Right hindlimb (tissue), 1 donor: ENCODE data around the gene PLAU.
A peak's percentile ranks its signal among the peaks of the same experiment; 100 is the strongest.
"Not testable (repeated sequence)": the region's sequence is repeated elsewhere in the genome, so short reads cannot be mapped to it uniquely, and the experiment has no call there.

ENCODE experiments used
- DNase-seq: peaks from one replicate; pipeline ENCODE4 v3.0.0-alpha.2; 2018

PLAU gene

DNA sequence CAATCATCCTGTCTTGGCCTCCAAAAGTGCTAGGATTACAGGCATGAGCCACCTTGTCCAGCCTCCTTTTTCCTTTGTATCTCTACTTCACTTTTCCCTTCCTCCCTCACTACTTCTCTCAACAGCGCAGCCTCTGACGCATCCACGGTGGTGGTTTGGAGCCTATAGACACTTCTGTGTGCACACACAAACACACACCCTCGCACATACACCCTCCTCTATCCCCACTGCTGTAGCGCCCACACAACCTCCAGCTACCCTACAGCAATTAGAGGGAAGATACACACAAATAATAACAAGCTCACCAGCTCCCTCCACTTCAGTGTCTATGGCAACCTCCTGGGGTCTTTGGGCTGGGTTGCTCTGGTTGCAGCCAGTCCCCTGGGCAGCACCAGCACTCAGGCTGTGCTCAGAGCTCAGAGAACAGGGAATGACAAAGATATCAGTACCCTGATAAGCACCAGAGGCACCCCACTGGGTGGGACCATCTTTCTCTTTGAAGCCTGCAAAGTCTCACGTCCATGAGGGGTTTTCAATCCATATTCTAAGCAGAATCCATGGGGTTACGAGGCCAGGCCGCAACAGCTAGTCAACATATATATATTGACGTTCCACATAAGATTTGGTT is 33.3 kb upstream of the PLAU start:
- no peak for DNase-seq

DNA sequence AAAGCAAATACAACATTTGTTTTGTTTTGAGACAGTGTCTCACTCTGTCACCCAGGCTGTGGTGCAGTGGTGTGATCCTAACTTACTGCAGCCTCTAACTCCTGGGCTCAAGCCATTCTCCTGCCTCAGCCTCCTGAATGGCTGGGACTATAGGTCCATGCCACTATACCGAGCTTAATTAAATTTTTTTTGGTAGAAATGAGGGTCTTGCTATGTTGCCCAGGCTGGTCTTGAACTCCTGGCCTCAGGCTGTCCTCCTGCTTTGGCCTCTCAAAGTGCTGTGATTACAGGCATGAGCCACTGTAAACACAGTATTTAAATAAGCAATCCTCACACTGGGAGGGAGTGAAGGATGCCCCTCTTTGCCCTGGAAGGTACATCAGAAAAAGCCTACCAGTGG is 32.6 kb upstream of the PLAU start:
- no peak for DNase-seq

DNA sequence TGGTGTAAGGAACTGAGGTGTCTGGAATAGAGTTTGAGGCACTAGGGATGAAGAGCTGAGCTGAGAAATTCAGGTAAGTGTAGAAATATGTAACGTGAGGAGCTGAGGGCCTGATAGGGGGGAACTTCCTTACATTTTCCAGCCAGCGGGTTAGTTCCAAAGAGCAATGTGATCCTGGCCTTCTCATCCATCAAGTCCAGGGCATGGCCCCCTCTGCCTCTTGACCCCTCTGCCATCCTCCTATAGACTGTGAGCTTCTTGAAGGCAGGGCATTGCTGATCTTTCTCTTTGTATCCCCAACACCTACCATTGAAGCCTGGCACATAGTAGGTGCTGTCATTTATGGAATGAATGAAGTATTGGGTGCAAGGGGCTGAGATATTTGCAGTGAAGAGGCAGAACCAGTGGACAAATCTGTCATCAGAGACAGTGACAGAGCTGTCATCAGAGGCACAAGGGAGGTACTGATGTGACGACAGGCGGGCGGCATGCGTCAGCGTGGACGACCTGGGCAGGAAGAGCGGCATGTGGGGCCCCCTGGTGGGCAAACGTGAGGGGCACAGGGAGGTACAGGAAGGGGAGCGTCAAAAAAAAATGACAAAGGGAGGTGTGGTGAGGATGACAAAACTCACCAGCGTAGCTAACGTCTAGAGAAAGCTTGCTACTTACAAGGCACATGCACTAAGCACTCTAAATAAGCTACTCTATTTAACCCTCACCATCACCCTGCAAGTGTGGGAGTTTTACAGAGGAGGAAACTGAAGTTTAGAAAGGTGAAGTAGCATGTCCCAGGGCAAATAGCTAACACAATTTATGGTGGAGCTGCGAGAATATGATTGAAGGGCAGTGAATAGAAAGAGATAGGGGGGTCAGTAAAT is 31.4 kb upstream of the PLAU start:
- peak; percentile 81 for DNase-seq

DNA sequence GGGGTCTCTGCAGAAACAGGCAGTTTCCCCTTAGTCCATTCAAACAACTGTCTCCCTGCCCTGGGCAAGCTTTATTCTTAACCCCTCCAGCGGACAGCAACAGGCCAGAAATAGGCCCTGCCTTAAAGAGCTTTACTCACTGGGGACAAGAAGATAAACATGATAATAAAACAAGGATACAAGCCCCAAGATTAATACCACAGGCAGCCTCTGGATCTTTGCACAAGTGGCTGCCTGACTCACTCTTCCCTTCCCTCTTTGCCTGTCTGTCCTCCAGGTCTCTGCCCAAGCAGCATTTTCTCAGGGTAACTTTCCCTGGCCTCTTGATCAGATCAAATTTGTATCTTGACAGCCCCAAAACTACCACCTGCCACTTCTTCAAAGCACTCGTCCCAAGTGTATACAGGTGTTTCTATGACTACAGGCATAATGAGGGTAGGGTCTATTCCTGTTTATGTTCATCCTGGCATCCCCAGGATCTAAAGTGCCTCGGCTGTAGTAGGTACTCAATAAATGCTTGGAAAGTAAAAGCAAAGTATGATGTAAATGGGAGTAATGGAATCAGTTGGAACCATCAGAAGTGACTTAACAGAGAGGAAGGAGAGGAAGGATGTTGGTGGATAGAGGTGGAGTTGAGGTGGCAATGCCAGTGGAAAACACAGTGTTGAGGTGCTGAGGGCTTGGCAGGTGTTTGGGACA is 29.6 kb upstream of the PLAU start:
- no peak for DNase-seq

DNA sequence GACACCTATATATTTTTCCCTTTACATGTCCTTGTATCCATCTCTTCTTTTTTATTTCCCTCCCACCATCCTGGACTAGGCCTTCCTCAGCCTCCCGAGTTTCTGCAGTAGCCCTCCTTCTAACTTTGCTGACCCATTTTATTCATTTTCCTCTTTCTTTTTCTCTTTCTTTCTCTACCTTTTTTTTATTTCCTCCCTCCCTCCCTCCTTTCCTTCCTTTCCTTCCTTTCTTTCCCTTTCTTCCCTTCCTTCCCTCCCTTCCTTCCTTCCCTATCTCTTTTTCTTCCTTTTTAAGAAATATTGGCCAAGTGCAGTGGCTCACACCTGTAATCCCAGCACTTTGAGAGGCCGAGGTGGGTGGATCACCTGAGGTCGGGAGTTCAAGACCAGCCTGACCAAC is 26.9 kb upstream of the PLAU start:
- DNase-seq = no peak

DNA sequence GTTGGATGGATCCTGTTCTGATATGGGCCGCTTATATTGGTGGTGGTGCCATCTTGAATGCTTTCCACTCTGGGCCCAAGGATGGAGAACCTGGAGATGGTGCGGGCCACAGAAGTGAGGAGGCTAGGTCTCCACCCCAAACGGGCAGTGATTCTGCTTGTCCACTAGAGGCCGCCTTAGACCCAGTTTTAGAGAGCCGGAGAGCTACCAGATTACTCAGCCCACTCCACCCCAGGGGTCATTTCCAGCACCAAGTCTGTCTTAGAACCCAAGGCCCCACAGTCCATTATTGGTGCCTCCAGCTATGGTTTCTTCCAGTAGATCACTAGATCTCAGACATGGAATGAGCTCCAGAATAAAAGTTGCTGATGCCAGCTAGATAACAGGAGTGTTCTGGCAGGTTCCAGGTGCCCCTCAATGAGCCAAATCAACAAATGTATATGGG is 24.8 kb upstream of the PLAU start:
- DNase-seq = peak; percentile 86

DNA sequence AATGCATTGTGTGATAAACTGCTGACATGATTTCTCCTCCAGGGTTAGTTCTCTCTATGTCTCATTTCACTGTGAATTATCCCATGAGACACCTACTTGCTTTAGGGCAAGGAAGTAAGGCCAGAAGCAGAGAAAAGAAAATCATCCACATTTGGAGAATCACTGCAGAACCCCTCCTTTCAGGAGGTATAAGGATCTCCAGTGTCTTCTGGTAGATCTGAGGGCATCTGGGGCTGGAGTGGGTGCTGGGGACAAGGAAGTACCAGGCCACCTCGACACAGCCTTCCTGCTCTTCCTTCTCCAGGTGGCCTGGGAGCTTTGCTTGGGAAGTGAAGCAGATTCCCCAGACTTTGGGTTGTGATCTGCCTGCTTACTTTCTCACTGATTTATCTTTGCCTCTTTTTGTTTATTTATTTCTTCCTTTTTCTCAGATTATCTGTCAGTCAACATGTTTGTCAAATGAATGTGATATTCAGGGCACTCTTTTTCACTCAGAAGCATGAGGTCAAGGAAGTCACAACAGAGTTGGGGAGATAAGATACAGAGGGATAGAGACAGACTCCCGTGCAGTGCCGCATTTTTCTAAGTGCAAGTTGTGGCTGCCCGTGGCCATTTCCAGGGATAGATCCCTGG is 24.2 kb upstream of the PLAU start:
- DNase-seq = no peak

DNA sequence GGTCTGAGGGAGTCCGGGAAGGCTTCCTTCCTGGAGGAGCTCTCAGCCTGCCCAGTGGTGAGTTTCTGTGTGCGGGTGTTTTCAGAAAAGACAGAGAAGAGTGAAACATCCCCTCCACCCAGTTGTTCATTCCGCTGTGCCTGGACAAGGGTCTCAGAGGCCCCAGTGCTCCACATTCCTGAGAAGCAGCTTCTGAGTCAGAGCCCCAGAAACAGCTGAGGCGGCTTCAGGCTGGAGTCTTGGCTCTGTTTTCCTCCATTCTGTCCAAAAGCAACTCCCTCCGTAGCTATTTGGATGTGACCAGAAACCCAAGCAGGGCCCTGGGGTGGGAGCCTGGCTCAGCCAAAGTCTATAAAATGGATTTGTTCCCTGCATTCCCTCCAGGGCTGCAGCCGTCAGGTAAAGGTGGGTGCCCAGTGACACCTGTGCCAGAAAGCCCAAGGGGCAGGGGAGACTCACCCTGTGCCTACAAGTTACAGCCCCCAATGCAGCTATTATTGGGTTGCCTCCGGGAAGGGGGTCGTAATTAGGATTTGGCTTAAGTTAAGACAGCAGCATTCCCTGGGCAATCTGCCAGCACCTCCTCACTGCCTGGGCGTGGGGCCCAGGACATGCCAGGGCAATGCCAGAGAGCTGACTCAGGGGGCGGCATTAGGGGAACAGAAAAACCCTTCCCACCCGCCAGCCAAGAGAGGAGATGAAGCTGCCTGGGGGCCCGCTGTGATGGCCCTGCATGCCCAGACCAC is 23.5 kb upstream of the PLAU start:
- DNase-seq = peak; percentile 91

DNA sequence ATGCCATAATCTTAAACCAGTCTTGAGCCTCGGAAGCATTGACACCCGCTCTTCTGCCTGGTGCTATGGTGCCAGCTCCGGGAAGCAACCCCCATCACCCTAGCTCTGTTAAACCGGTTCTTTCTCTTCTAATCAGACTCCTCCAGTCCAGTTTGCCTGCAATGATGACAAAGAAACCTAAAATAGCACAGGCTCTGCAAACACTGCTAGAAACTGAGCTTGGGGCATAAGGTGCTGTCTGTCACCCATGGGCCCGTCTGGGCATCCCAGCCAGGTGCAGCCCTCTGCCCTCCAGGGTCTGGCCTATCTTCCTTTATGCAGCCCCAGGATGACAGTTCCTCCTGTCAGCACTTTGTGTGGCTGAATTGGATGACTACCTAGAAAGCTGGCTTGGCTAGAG is 22.4 kb upstream of the PLAU start:
- no peak for DNase-seq

DNA sequence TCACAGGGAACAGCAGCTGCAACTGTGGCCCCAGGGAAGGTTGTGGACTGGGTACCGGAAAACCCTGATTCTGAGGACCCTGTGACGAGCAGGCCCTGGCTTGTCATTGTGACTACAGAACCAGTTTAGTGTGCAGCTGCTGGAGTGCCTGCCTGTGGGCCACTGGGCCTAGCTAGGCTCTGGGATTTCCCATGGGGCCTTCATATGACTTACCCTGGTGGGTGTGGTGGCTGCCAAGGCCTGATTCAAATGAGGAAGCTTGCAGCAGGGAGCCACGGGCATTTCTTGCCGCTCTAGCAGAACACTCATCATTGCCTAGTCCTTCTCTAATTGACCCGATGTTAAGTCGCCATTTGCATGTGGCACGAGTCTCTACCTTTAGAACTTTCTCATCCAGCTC is 21.9 kb upstream of the PLAU start:
- DNase-seq = no peak

DNA sequence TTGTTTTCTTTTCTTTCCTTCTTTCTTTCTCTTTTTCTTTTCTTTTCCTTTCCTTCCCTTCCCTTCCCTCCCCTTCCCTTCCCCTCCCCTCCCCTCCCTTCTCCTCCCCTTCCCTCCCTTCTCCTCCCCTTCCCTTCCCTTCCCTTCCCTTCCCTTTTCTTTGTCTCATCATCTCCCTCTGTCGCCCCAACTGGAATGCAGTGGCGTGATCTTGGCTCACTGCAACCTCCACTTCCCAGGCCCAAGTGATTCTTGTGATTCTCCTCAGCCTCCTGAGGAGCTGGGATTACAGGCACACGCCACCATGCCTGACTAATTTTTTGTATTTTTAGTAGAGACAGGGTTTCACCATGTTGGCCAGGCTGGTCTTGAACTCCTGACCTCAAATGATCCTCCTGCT is 21.5 kb upstream of the PLAU start:
- DNase-seq = not testable (repeated sequence)

DNA sequence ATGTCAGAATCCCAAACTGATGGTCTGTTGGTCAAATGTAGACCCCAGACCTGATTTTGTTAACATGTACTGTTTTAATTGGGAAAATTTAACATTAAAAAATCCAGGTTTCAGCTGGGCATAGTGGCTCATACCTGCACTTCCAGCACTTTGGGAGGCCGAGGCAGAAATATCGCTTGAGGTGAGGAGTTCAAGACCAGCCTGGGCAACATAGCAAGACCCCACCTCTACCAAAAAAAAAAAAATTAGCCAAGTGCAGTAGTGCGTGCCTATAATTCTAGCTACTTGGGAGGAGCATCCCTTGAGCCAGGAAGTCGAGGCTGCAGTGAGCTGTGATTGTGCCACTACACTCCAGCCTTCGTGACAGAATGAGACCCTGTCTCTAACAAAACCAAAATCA is 20.7 kb upstream of the PLAU start:
- no peak for DNase-seq

DNA sequence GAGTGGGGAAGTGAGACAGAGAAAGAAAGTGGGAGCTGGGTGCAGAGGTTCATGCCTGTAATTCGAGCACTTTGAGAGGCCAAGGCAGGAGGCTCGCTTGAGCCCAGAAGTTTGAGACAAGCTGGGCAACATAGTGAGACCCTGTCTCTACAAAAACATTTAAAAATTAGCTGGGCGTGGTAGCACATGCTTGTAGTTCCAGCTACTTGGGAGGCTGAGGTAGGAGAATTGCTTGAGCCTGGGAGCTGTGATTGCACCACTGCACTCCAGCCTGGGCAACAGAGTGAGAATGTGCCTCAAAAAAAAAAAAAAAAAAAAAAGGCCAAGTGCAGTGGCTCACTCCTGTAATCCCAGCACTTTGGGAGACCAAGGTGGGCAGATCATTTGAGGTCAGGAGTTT is 20.1 kb upstream of the PLAU start:
- not testable (repeated sequence) for DNase-seq

DNA sequence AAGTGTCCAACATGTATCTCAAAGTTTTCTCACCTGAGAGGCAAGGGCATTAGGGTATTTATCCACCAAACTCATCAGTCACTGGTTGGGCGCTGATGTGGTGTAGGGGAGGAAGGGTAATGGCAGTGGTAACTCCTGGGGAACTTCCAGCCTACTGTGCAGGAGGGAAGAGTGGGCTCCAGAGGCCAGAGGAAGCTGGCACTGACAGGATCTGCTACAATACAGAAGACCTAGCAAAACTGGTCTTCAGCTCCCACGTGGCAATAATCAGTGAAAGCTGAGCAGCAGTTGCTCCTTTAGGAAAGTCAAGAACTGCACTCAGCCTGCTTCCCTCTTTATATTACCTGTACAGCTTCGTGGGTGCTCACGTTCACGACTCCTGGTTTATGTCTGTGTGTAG is 19.4 kb upstream of the PLAU start:
- DNase-seq = no peak

DNA sequence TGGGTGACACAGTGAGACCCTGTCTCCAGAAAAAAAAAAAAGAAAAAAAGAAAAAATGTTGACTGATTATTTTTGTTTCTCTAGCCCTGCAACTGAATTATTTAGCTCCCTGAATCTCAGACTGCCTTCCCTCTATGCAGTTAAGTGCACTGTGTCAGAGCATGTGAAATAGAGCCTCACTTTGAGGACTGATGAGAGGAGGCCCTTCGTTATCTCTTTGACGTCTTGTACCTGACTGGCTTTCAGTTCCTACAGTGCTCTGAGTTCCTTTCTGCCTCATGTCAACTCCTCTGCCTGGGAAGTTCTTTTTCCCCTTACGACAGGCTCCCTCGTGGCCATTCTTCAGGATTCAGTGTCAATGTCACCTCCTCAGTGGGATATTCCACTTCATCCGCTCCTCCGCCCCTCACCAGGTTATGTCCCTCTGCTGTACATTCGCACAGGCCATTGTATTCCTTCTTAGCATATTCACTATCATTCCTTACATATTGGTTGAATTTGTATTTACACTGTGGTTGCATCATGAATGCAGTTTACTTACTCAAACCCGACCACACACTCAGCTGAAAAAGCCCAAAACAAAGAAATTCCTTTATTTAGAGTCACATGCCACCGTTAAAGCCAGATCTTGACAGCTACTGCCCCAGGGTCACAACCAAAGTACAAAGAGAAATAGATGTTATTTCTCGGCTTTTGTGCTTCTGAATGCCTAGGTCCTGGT is 18.5 kb upstream of the PLAU start:
- DNase-seq = no peak

DNA sequence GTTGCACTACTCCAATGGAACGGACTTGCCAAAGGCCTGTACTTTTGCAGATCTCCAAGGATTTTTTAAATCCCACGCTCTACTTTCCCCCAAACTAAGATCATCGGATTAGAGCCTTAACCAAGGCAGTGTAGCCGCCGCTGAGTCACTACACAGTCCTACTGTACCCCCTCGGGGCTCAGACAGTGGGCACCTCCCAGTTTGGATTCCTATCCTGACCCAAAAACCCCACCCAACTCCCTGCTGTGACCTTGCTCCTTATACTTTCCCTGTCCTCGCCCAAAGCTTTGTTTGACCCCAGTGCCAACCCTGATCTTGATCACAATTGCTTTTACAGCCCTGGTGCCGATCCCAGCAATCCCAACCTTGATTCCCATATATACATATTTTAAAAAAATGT is 17.5 kb upstream of the PLAU start:
- DNase-seq = no peak

DNA sequence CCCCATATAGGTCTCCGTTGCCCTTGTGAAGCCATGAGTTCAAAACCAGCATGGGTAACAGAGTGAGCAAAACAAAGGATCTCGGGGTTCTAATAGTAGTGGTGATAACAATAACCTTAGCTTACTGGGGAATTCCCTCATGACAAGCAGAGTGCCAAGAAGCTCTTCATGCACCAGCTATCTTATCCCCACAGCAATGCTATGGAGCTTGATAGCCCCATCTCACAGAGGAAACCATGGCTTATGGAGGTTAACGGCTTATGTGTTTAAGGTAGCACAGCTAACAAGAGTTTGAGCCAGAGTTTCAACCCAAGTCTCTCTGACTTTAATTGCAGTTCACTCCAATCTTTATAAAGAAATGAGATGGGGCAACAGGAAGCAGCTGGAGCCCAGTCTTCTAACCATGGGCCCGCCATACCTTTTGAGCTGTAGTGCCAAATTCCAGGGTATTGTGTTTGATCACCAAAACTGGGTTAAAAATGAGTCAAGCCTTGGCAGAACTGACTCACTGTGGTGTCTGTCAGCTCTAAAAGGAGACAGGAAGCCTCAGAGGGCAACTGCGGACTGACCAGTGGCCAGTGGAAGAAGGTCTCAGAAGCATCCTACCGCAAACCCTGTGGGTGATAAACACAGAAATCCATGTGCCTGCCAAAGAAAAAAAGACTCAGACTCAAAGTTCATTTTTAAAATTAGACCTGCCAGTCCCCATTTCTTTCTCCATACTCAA is 16.5 kb upstream of the PLAU start:
- no peak for DNase-seq

DNA sequence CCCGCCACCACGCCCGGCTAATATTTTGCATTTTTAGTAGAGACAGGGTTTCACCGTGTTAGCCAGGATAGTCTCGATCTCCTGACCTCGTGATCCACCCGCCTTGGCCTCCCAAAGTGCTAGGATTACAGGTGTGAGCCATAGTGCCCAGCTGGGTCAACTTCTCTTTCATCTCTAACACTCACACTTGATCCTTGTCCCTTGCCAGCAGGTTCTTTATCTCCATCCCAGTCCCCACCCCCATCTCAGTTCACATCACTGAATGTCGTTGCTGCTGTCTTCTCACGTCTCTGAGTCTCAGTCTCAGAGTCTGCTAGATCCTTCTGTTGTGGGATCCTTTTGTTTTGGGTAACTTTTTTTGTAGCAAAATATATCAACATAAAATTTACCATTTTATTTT is 15.6 kb upstream of the PLAU start:
- not testable (repeated sequence) for DNase-seq

DNA sequence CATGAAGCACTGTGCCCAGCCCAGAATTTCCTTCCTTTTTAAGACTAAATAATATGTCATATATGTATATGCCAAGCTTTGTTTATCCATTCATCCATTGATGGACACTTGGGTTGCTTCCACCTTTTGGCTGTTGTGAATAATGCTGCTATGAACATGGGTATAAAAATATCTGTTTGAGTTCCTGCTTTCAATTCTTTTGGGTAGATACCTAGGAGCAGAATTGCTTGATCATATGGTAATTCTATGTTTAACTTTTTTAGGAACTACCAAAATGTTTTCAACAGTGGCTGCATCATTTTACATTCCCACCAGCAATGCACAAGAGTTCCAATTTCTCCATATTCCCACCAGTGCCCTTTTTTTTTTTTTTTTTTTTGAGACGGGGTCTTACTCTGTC is 13.2 kb upstream of the PLAU start:
- DNase-seq = no peak

DNA sequence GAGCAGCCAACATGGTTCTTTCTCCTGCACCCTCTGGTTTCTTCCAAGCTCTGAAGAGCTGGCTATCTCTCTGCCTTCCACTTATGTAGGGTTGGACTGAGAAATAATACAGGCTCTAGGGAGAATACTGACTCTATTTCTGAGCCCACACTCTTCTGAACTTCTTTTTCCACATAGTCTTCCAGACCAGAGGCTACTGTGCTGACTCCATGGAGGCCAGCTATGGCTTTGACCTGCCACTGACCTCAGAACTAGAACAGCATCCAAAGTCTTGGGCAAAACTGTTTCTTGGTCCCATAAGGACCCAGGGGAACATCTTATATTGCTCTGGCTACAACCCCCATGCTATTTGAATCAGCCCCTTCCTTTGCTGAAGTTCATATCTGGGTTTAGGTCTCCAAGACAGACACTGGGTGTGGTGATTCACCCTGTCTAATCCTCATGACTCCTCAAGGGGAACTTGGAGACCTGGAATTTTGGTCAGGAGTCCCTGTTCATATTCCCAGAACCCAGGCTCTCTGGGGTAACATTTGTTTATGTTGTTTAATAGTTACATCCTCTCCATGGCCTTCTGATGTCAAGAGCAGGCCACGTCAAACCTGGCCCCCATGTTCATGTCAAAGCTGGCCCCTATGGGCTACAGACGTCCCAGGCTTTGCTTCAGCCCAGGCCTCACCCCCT is 12.1 kb upstream of the PLAU start:
- no peak for DNase-seq

DNA sequence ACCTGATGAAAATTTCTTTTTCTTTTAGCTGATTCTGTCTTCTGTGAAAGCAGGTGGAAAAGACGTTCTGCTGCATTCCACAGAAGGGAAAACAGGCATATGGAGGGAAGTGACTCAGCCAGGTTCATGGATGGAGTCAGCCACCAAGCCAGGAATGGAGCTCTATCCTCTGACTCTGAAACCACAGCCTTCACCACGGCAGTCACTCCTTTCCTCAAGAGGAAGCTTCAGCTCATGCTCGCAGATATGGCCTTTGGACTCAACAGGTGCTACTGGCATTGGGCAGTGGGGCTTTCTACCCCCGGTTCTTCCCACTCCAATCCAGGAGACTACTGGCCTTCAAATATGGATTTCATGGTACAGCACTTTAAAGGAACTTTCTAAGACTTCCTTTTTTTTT is 11.5 kb upstream of the PLAU start:
- no peak for DNase-seq
